Loucy (cell line): ENCODE measurements around the gene C1orf226.
"Not testable (repeated sequence)": the region's sequence is repeated elsewhere in the genome, so short reads cannot be mapped to it uniquely, and the experiment has no call there.

Experiments used
- H2AFZ ChIP-seq: fragments of 200-600 bp; sonication (generic); 2 replicates; pipeline ENCODE4 v1.6.0; 2016; ENCODE audit warnings: antibody characterized with exemption, mild to moderate bottlenecking, low read length, moderate library complexity
- H3F3A ChIP-seq: fragments of 200-600 bp; 2 replicates; pipeline ENCODE4 v1.6.0; 2016; ENCODE audit warnings: antibody characterized with exemption, low read depth, mild to moderate bottlenecking
- H3K27me3 ChIP-seq: fragments of 200-600 bp; sonication (generic); 2 replicates; pipeline ENCODE4 v1.6.1; 2014; ENCODE audit warnings: low read length, mild to moderate bottlenecking; ENCODE audit not compliant: insufficient read depth, poor library complexity, severe bottlenecking
- H3K36me3 ChIP-seq: fragments of 200-600 bp; sonication (generic); 2 replicates; pipeline ENCODE4 v1.6.1; 2016; ENCODE audit warnings: low read length; ENCODE audit not compliant: insufficient read depth
- H3K4me1 ChIP-seq: fragments of 200-600 bp; sonication (generic); 2 replicates; pipeline ENCODE4 v1.5.1; 2014; ENCODE audit warnings: low read length, mild to moderate bottlenecking; ENCODE audit not compliant: insufficient read depth, poor library complexity, severe bottlenecking
- H3K4me2 ChIP-seq: fragments of 200-600 bp; sonication (generic); 2 replicates; pipeline ENCODE4 v1.6.0; 2014; ENCODE audit warnings: antibody characterized with exemption, low read length, low read depth, mild to moderate bottlenecking; ENCODE audit not compliant: poor library complexity, severe bottlenecking
- H3K4me3 ChIP-seq: fragments of 200-600 bp; sonication (generic); 2 replicates; pipeline ENCODE4 v1.5.1; 2014; ENCODE audit warnings: low read length, mild to moderate bottlenecking, mixed read lengths; ENCODE audit not compliant: poor library complexity, severe bottlenecking
- H3K79me2 ChIP-seq: fragments of 200-600 bp; sonication (generic); 2 replicates; pipeline ENCODE4 v1.6.1; 2014; ENCODE audit warnings: low read length; ENCODE audit not compliant: insufficient read depth
- H3K9ac ChIP-seq: fragments of 200-600 bp; sonication (generic); 2 replicates; pipeline ENCODE4 v1.6.0; 2014; ENCODE audit warnings: mild to moderate bottlenecking, low read depth, low read length, moderate library complexity; ENCODE audit not compliant: poor library complexity, severe bottlenecking
- H3K9me2 ChIP-seq: fragments of 200-600 bp; sonication (generic); replicated peaks from 2 replicates; pipeline ENCODE4 v1.6.1; 2016; ENCODE audit warnings: low read depth, low read length, mixed read lengths
- H3K9me3 ChIP-seq: fragments of 200-600 bp; sonication (generic); 2 replicates; pipeline ENCODE4 v1.6.1; 2014; ENCODE audit warnings: mild to moderate bottlenecking, antibody characterized with exemption, low read length, low read depth; ENCODE audit not compliant: insufficient read depth
- H4K20me1 ChIP-seq: fragments of 200-600 bp; sonication (generic); 2 replicates; pipeline ENCODE4 v1.6.0; 2014; ENCODE audit warnings: antibody characterized with exemption, low read length, mild to moderate bottlenecking; ENCODE audit not compliant: insufficient read depth, poor library complexity, severe bottlenecking
- EZH2phosphoT487 ChIP-seq: fragments of 200-600 bp; IDR thresholded peaks from 2 replicates; pipeline ENCODE4 v1.6.1; 2018; ENCODE audit warnings: antibody characterized with exemption, mild to moderate bottlenecking, moderate library complexity, borderline replicate concordance
- TF ChIP-seq, protein P1 (sequence below): fragments of 200-600 bp; sonication (generic); conservative IDR thresholded peaks from 2 replicates; pipeline ENCODE4 v1.5.1; 2014; ENCODE audit warnings: mild to moderate bottlenecking, antibody characterized with exemption, low read length

The C1orf226 gene

DNA sequence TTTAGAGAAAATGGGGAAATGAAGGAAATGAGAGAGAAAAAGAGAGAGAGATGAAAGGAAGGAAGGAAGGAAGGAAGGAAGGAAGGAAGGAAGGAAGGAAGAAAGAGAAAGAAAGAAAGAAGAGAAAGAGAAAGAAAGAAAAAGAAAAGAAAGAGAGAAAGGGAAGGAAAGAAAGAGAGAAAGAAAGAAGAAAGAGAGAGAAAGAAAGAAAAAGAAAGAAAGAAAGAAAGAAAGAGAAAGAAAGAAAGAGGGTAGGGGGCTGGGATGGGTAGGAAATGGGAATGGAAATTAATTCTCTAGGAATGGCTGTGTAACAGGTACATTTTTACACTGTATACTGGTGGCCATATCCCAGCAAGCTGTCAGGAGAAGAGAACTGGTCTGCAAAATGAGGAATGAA is 34.7 kb downstream of the C1orf226 start:
- H3K9me3 ChIP-seq: no peaks in the 10 kb centered on the region

DNA sequence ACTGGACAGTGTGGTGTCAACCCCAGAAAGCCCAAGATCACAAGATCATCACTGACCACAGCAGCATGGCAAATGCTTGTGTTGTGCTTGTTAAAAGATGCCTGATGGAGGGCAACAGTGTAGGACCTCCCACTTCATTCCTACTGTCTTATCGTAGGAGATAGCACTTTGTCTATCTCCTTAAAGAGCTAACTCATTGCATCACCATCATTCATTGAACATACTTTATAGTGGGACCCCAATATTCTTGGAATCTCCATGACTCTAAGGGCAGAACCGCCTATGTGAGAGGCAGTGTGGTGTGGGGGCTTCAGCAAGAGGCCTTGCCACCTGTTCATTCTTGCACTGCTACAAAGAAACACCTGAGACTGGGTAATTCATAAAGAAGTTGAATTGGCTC is 35.4 kb downstream of the C1orf226 start:
- H3K9ac ChIP-seq: no peak overlapping the region
- TF ChIP-seq EZH2phosphoT487: no peak
- TF ChIP-seq, protein P1, sequence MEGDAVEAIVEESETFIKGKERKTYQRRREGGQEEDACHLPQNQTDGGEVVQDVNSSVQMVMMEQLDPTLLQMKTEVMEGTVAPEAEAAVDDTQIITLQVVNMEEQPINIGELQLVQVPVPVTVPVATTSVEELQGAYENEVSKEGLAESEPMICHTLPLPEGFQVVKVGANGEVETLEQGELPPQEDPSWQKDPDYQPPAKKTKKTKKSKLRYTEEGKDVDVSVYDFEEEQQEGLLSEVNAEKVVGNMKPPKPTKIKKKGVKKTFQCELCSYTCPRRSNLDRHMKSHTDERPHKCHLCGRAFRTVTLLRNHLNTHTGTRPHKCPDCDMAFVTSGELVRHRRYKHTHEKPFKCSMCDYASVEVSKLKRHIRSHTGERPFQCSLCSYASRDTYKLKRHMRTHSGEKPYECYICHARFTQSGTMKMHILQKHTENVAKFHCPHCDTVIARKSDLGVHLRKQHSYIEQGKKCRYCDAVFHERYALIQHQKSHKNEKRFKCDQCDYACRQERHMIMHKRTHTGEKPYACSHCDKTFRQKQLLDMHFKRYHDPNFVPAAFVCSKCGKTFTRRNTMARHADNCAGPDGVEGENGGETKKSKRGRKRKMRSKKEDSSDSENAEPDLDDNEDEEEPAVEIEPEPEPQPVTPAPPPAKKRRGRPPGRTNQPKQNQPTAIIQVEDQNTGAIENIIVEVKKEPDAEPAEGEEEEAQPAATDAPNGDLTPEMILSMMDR: no peak
- no peak overlapping the region for H2AFZ ChIP-seq
- H3K27me3 ChIP-seq: no peaks in the 10 kb centered on the region
- H3K4me1 ChIP-seq: peaks cover 7% of the 10 kb centered on the region
- H3K9me3 ChIP-seq: no peaks in the 10 kb centered on the region
- H3K4me3 ChIP-seq: no peak overlapping the region
- H4K20me1 ChIP-seq: no peaks in the 10 kb centered on the region
- no peaks in the 10 kb centered on the region for H3K79me2 ChIP-seq
- no peaks in the 10 kb centered on the region for H3F3A ChIP-seq
- H3K36me3 ChIP-seq: no peaks in the 10 kb centered on the region
- H3K4me2 ChIP-seq: no peak overlapping the region
- H3K9me2 ChIP-seq: no peaks in the 10 kb centered on the region

More for the DNA sequence above, 34.7 kb downstream of the C1orf226 start:
- Histone ChIP-seq H3K4me1 (peaks cover 3% of the 10 kb centered on the region), H3K27me3 (no peaks in the 10 kb centered on the region), H3K79me2 (no peaks in the 10 kb centered on the region), H3K9me2 (no peaks in the 10 kb centered on the region), H3K4me3 (no peak overlapping the region), H3K4me2 (no peak overlapping the region), H4K20me1 (no peaks in the 10 kb centered on the region), H3K36me3 (no peaks in the 10 kb centered on the region), H3F3A (no peaks in the 10 kb centered on the region), H3K9ac (no peak overlapping the region), H2AFZ (no peak overlapping the region)
- TF ChIP-seq, protein P1: no peak
- TF ChIP-seq EZH2phosphoT487: no peak

DNA sequence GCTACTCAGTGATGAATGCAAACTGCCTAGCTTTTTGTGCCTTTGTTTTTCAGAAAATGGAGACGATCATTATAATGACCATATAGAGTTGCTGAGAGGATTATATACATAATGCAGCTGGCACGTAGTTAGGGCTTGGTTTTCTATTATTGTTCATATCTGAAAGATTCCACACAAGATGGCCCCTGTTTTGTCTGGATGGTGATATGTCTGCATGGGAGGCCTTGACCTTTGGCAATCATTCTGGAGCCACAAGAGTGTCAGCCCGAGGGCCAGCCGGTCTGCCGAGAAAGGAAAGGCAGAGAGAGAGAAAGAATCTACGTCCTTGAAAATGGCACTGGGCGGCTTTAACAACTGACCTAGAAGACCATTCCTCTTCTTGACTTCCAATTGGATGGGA is 36.1 kb downstream of the C1orf226 start:
- H3K79me2 ChIP-seq: no peaks in the 10 kb centered on the region

DNA sequence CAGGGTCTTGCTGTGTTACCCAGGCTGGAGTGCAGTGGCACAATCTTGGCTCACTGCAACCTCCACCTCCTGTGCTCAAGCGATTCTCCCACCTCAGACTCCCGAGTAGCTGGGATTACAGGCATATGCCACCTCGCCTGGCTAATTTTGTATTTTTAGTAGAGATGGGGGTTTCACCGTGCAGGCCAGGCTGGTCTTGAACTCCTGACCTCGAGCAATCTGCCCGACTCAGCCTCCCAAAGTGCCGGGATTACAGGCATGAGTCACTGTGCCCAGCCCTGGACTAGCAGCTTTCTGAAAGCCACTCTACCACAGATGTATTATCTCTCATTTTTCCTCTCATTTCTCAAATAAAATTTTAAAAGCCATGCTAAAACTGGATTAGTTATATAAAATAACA is 37.1 kb downstream of the C1orf226 start:
- H3K79me2 ChIP-seq, H3K9me2 ChIP-seq, H3K4me3 ChIP-seq, H3K36me3 ChIP-seq, H3K4me1 ChIP-seq, H3K9me3 ChIP-seq, H3K4me2 ChIP-seq, H3K9ac ChIP-seq, H3K27me3 ChIP-seq, H4K20me1 ChIP-seq, H2AFZ ChIP-seq, H3F3A ChIP-seq: not testable (repeated sequence)

More for the DNA sequence above, 36.1 kb downstream of the C1orf226 start:
- Histone ChIP-seq H3K9me2 (no peaks in the 10 kb centered on the region), H3K9ac (no peak overlapping the region), H3K4me2 (no peak overlapping the region), H4K20me1 (no peaks in the 10 kb centered on the region), H3K9me3 (no peaks in the 10 kb centered on the region), H3K27me3 (no peaks in the 10 kb centered on the region), H2AFZ (no peak overlapping the region), H3K36me3 (no peaks in the 10 kb centered on the region), H3F3A (no peaks in the 10 kb centered on the region), H3K4me3 (no peak overlapping the region), H3K4me1 (peaks cover 7% of the 10 kb centered on the region)
- no peak for TF ChIP-seq EZH2phosphoT487
- TF ChIP-seq, protein P1: no peak

DNA sequence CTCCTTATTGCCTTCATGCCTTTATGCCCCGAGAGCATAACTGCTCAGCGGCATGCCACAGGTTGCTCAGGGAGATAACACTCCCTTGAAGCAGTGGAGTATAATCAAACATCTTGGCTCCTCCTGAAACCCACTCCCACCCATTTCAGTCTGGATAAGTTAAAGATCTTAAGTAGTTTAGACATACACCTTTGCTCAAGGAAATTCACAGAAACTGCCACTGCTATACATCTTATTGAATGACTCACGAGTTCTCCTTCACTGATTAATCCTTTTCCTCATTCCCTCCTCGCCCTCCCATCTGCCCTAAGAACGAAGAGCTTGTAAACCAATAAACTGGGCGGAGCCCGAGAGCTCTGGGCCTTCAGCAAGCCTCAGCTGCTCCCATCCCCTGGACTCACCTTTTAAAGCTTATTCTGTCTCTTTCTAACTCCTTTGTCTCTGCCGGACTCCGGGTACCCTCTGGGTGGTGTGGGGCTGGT is 38.0 kb downstream of the C1orf226 start:
- not testable (repeated sequence) for H4K20me1 ChIP-seq, H3K9me2 ChIP-seq, H3K27me3 ChIP-seq, H3K9me3 ChIP-seq, H3K79me2 ChIP-seq, H3K36me3 ChIP-seq, H3K4me1 ChIP-seq, H3K4me2 ChIP-seq, H3F3A ChIP-seq, H3K9ac ChIP-seq, H2AFZ ChIP-seq, H3K4me3 ChIP-seq
